Activated CD4-positive, alpha-beta T cell treated with anti-CD3 and anti-CD28 coated beads, Interleukin-10, Interleukin-2, amounts not matched to agents 100 ng/mL and 50 ng/mL, durations not matched to agents 16 hours and 8 hours (primary cell): ENCODE measurements around the gene DNAI4.
"Not testable (repeated sequence)": the region's sequence is repeated elsewhere in the genome, so short reads cannot be mapped to it uniquely, and the experiment has no call there.

ENCODE experiments used
- DNase-seq: peaks from one replicate; pipeline ENCODE4 v3.0.0-alpha.2; 2020

The DNAI4 gene

DNA sequence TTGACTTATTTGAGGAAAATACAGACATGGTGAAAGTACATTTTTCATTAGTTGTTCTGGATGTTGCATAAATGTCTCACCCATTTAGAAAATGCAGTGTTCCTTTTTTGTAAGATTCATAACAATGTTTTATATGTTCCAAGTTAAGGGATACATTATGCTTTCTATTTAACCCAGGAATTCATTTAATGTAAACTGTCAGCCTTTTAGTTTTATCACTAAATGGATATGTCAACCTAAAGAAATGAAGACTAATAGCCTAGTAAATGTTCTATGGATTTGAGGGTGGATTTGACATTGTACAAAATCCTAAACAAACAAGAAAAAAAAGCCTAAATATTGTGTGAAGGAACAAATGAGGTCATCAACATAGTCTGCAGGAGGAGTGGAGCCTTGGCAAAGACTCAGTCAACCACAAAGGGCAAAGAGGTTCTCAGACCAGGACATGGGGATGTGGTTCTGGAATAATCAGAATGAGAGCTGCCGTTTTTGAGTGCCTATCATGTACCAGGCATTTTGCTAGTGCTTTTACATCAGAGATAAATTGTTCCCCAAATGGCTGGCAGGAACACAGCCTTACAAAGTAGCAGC is 114.8 kb downstream of the DNAI4 start:
- no peak for DNase-seq

- no peak for DNase-seq
Measured at GRCh38 chr1:66809245-66809644, 115.4 kb downstream of the DNAI4 start.

DNA sequence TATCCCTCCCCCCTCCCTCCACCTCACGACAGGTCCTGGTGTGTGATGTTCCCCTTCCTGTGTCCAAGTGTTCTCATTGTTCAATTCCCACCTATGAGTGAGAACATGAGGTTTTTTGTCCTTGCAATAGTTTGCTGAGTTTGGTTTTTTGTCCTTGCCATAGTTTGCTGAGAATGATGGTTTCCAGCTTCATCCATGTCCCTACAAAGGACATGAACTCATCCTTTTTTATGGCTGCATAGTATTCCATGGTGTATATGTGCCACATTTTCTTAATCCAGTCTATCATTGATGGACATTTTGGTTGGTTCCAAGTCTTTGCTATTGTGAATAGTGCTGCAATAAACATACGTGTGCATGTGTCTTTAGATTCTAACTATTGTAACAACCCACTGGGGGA is 128.8 kb downstream of the DNAI4 start:
- DNase-seq: not testable (repeated sequence)

DNA sequence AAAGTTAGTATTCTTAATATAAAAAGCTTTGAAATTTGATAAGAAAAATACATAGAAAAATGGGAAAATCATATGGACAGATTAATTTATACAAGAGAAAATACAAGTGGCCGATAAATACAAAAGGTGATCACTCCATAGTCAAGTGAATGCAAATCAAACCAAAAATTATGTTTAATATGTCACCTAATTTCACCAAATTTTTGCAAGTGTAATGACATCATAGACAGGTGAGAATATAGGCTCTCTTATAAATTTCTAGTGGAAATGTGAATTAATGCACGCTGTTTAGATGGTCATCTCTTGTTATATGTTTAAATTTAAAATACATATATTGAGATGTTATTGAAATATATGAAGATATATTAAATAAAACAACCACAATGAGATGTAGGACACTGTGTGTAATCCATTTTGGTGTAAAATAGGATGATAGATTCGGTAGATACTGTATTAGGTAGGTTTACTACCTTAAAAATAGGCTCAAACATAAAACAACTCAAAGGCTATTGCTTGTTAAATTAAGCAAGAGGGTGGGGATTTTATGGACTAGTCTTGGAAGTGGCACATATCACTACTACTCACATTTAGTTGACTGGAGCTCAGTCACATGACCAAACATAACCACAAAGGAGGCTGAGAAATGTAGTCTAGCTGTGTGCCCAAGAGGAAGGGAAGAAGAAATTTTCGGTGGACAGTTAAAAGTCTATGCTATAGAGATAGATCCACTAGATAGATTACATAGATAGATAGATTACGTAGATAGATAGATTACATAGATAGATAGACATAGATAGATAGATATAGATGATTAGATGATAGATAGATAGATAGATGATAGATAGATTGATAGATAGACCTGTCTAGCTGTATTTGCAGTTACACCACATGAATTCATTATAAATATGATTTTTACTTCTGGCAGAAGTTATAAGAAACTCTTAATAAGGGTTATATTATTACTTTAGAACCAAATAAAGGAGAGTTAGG is 132.7 kb downstream of the DNAI4 start:
- DNase-seq: no peak

GRCh38 chr1:66788231-66788939 is 136.3 kb downstream of the DNAI4 start:
- peak; percentile 79 for DNase-seq

DNA sequence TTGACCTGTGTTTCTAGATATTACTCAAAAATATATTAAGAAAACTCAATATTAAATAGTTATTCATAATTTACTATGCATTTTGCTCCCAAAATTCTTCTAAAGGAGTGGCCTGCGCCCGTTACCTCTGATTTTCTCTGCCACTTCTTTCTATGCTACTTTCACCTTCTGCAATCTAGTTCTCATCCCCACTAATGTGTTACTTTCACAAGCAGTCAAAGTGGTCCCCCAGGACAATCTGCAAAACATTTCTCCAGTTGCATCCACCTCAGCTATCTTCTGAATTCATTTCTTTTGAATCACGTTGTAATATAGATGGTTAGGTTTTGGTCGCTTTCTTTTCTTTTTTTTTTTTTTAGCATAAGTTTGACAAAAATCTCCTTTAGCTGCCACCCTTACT is 137.0 kb downstream of the DNAI4 start:
- DNase-seq: peak; percentile 53

GRCh38 chr1:66785800-66786199 is 138.9 kb downstream of the DNAI4 start:
- DNase-seq: not testable (repeated sequence)

DNA sequence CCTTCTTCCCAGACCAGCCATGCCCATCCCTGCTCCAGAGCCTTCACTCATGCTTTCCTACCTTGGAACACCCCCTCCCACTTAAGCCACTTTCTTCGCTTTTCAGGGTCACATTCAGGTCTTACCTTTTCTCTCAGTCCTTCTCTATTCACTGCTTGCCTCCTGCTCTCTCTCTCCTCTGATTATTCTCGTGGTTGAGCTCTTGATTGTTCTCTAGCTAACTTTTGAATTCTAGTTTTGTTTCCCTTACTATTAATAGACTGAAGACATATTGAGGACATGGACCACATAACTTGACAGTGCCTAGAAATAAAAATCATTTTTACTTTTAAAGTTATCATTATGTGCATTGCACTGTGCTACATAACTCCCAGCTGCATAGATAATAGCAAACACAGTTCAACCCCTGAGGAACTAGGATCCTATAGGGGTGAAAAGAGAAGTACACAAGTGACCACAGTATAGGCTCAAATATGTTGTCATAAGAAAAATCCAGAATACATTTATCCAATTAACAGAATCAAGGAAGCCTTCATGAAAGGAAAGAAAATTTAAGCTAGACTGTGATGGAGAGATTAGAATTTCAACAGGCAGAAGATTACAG is 145.1 kb downstream of the DNAI4 start:
- DNase-seq: no peak

GRCh38 chr1:66778969-66779368 is 145.7 kb downstream of the DNAI4 start:
- DNase-seq: no peak

- no peak for DNase-seq
Measured at GRCh38 chr1:66778266-66778665, 146.4 kb downstream of the DNAI4 start.

DNA sequence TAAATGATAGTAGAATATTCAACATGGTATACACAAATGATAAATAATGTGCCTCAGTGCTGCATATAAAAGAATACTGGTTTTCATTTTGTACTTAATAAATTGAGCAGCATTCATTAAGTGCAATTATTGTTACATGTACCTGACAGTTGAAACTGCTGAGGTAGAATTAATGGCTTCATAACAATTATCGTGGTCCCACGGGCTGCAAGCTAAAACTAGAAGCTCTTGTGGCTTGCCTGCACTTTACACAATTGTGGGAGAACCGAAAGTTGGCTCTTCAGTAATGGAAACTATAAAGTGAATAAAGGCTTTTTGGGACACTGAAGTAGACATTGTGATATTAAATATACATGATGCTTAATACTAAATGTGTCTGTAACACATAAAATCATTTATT is 146.8 kb downstream of the DNAI4 start:
- no peak for DNase-seq

GRCh38 chr1:66775646-66776045 is 149.0 kb downstream of the DNAI4 start:
- no peak for DNase-seq

GRCh38 chr1:66774438-66774837 is 150.2 kb downstream of the DNAI4 start:
- no peak for DNase-seq

- no peak for DNase-seq
Measured at GRCh38 chr1:66773227-66773626, 151.4 kb downstream of the DNAI4 start.

DNA sequence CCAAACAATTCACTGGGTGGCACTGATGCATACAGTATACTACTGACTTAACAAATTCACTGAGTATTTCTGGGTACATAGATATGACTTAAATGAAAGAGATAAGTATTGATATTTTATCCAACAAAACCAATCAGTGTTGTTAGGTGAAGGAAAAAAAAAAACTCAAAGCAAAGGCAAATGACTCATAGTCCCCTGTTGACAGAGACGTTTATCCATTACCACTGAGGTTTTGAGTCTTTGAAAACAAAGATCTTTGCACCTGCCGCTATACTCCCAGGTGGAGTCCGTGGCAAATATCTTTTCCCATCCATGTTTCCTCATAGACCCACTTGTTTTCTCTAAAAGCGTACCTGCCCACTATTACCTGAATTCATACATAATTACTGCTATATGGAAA is 154.0 kb downstream of the DNAI4 start:
- DNase-seq: no peak

DNA sequence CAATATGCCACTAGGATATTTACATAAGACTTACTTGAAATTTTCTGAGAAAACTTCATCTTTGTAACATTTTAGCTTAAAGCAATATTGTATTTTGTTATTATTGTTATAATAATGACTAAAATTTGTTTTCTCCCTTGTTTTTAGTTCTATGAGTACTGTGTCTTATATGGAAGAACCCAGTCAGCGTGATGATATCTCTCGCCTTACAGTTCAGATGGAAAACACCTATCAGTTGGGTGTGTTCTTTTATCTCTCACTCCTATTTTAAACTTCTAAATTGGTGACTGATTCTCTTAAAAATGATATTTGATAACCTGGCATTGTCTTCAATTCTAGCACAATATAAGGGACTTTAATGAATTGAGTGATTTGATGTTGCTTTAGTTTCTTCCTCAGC is 154.4 kb downstream of the DNAI4 start:
- DNase-seq: no peak

- peak; percentile 54 for DNase-seq
Measured at GRCh38 chr1:66769512-66770229, 155.0 kb downstream of the DNAI4 start.

DNA sequence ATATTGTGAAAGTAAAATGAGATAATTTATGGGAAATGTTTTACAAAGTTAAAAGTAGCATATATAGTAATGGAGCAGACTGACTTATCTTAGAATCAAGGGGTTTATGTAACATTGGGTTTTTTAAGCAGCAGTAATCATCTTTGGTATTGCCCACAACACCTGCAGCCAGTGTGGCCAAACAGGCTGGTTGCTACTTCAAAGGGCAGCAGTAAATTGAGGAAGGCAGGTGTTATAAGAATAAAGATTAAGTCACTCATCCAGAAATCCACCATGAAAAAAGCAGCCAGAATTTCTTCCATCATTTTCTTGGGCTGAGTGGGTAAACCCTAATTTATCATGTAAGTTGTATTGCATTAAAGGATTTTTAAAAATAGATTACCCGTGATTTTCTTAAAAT is 155.7 kb downstream of the DNAI4 start:
- no peak for DNase-seq

DNA sequence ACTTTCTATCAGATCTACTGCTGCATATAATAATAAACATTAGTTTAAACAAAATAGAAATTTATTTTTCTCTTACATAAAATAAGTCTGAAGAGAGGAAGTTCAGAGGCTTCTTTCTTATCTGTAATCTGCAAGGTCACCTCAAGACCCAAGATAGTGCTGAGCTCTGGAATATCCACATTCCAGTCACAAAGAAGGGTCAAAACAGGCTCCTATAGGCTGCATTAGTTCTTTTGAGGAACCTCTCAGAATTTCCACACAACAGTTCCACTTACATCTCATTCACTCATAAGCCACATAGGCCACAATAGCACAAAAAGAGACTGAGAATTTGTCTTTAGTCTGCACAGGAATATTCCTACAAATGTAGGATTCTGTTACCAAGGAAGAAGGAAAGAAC is 157.0 kb downstream of the DNAI4 start:
- DNase-seq: no peak

GRCh38 chr1:66764994-66765578 is 159.6 kb downstream of the DNAI4 start:
- DNase-seq: peak; percentile 73
